ENCODE results near the gene MRPL1. TPM values are rescaled to one million over a fixed set of nuclear protein-coding genes. Genes with fewer than 3 reads are reported as not detected.

The MRPL1 gene
- total and polyA plus RNA-seq, 2 of the 13 experiments (the other 11 are each of a cell fraction or from before 2014, with no cell fraction given): 23.3 to 61.5 TPM

DNA sequence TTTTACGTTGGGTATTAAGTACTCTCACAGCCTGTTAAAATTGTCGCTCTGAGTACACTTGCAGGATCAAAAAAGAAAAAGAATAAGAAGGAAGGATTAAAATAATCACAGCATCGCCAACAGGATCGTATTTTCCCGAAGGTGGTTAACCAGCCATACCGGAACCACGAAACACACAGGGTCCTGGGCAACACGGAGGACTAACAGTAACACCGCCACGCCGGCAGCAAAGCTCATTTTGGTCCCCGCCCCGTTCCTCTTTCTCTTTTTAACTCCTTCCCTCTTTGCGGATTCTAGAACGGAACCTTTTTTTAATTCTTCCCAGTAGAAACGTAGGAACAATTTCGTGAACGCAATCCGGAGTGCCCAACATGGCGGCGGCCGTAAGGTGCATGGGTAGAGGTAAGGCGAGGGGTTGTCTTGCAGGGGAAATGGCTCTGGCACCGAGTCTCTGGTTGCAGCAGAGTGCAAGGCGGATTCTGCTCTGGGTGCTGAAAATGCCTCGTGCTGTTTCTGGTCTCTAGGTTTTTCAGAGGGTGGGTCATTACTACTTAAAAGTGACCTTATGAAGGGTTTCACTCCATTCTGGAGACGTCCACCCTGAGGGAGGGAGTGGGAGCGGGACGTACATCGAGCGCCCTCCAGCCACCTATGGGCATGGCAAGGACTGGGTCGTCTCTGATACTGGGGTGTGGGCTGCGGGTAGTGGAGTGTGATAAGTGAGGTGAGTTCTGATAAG lies at the start of gene MRPL1 (continued):
- no peak for TF ChIP-seq ZBTB39 (CRISPR knock-in tag; IDR thresholded peaks at IDR 0.05)
- 0 out of 2 replicates have a peak, but pooled peaks have one; percentile 40 for TF ChIP-seq ZNF607 (CRISPR knock-in tag; IDR thresholded peaks at IDR 0.05; ENCODE audit: borderline replicate concordance)
- TF ChIP-seq, protein P1, sequence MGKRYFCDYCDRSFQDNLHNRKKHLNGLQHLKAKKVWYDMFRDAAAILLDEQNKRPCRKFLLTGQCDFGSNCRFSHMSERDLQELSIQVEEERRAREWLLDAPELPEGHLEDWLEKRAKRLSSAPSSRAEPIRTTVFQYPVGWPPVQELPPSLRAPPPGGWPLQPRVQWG (CRISPR knock-in tag; IDR thresholded peaks at IDR 0.05; ENCODE audit: borderline replicate concordance, low read depth): no peak
- TF ChIP-seq CBX2 (IDR thresholded peaks at IDR 0.05; ENCODE audit: low read depth, low read length): no peak
- TF ChIP-seq CBX2 (CRISPR knock-in tag; IDR thresholded peaks at IDR 0.05; ENCODE audit: low read depth): 0 out of 2 replicates have a peak, but pooled peaks have one; percentile 18
- TF ChIP-seq ARHGAP35 (CRISPR knock-in tag; IDR thresholded peaks at IDR 0.05; ENCODE audit: borderline replicate concordance): 0 out of 2 replicates have a peak, but pooled peaks have one; percentile 70
- TF ChIP-seq REL (CRISPR knock-in tag; conservative IDR thresholded peaks at IDR 0.05): no peak
- TF ChIP-seq LCORL (IDR thresholded peaks at IDR 0.05): no peak
- TF ChIP-seq LCORL (CRISPR knock-in tag; IDR thresholded peaks at IDR 0.05): peak; percentile 48; the same call in 1 of the 2 replicates
- TF ChIP-seq POLR2A (IDR thresholded peaks at IDR 0.05; ENCODE audit: insufficient read depth in 1 of 2, low read depth in 2 of 2, low read length in 2 of 2): peak; percentile 85 to 96; a peak in 3 of 4 replicates
- 0 out of 2 replicates have a peak, but pooled peaks have one; percentile 36 for TF ChIP-seq CREB1 (IDR thresholded peaks at IDR 0.05)
- peak; percentile 87 for TF ChIP-seq CREB1 (CRISPR knock-in tag; IDR thresholded peaks at IDR 0.05)
- TF ChIP-seq GABPA (IDR thresholded peaks at IDR 0.05; ENCODE audit: low read depth, low read length): peak; percentile 71
- TF ChIP-seq GABPA (CRISPR knock-in tag; IDR thresholded peaks at IDR 0.05; ENCODE audit: low read depth): peak; percentile 97
- peak; percentile 94 for TF ChIP-seq GABPB1 (CRISPR knock-in tag; IDR thresholded peaks at IDR 0.05)
- TF ChIP-seq MTF1 (CRISPR knock-in tag; IDR thresholded peaks at IDR 0.05): peak; percentile 76; the same call in 1 of the 2 replicates
- TF ChIP-seq, protein P2, sequence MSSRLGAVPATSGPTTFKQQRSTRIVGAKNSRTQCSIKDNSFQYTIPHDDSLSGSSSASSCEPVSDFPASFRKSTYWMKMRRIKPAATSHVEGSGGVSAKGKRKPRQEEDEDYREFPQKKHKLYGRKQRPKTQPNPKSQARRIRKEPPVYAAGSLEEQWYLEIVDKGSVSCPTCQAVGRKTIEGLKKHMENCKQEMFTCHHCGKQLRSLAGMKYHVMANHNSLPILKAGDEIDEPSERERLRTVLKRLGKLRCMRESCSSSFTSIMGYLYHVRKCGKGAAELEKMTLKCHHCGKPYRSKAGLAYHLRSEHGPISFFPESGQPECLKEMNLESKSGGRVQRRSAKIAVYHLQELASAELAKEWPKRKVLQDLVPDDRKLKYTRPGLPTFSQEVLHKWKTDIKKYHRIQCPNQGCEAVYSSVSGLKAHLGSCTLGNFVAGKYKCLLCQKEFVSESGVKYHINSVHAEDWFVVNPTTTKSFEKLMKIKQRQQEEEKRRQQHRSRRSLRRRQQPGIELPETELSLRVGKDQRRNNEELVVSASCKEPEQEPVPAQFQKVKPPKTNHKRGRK (CRISPR knock-in tag; IDR thresholded peaks at IDR 0.05): no peak
- TF ChIP-seq, protein P3, sequence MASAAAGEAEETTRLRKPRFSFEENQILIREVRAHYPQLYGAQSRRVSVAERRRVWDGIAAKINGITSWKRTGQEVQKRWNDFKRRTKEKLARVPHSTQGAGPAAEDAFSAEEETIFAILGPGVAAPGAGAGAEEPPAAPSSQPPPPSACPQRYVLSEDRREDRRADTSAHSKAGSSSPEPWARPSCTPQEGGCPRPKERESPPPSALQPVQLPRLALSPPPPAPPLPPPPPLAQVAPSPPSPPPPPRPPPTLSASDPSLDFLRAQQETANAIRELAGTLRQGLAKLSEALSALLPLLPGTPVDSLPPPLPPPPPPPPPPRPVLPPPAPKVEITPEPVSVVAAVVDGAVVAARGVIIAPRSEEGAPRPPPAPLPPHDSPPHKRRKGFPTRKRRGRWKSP (CRISPR knock-in tag; IDR thresholded peaks at IDR 0.05): peak; percentile 84
- TF ChIP-seq AFF4 (CRISPR knock-in tag; IDR thresholded peaks at IDR 0.05): peak; percentile 61; the same call in 1 of the 2 replicates
